NB4 (cell line): ENCODE data around the gene XDH.

Experiments used
- MAX ChIP-seq: IDR thresholded peaks from 2 replicates; pipeline ENCODE4 v1.6.1; 2011; ENCODE audit warnings: low read depth, low read length
- TF ChIP-seq, protein P1 (sequence below): IDR thresholded peaks from one replicate; pipeline ENCODE4 v1.5.1; 2012; ENCODE audit warnings: low read depth, low read length

- TF ChIP-seq MAX: no peak
- TF ChIP-seq, protein P1, sequence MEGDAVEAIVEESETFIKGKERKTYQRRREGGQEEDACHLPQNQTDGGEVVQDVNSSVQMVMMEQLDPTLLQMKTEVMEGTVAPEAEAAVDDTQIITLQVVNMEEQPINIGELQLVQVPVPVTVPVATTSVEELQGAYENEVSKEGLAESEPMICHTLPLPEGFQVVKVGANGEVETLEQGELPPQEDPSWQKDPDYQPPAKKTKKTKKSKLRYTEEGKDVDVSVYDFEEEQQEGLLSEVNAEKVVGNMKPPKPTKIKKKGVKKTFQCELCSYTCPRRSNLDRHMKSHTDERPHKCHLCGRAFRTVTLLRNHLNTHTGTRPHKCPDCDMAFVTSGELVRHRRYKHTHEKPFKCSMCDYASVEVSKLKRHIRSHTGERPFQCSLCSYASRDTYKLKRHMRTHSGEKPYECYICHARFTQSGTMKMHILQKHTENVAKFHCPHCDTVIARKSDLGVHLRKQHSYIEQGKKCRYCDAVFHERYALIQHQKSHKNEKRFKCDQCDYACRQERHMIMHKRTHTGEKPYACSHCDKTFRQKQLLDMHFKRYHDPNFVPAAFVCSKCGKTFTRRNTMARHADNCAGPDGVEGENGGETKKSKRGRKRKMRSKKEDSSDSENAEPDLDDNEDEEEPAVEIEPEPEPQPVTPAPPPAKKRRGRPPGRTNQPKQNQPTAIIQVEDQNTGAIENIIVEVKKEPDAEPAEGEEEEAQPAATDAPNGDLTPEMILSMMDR: no peak
These were observed 30.9 kb downstream of the XDH start for GRCh38 chr2:31383471-31384153.
